ENCODE measurements around the gene KCNK6. TPM values are rescaled to one million over a fixed set of nuclear protein-coding genes. Genes with fewer than 3 reads are reported as not detected.

Gene KCNK6
- total and polyA plus RNA-seq, 2 of the 8 experiments (the other 6 are each of a cell fraction or from before 2014, with no cell fraction given): 10.6 to 13.3 TPM

DNA sequence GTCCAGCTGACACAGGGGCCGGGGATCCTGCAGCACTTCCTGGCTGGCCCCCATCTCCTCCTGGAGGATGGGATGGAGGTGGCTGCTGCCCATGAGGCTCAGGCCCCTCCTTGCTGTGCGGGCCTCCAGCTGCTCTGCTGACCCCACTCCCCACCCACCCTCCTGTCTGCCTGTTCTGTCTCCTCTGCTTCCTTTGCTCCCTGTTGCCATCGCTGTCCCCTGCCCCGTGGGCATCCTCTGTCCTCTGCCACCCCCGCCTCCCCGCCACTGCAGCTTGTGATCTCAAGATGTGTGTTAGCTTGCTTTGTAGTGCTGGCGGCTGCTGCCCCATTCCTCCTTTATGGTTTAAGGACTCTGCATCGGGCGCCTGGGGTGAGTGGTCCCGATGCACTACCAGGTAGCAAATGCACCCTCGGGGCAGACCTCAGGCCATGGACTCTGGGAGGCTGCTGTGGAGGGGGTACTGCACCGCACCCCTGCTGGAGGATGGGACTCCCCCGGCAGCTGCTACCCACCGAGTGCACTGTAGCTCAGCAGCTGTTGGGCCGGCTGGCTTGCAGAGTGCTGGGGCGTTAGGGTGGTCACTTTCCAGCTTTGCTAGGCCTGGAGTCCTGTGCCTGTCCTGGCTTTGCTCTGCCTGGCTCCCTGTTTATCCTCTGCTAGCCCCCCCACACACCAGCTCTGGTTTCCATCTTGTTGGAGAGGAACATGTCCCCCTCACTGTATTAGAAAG lies 31.4 kb upstream of the KCNK6 start:
- Histone ChIP-seq H4K20me1 (replicated peaks in 1 of 2; ENCODE audit: control insufficient read depth in 1 of 2, insufficient read depth in 2 of 2, low read length in 2 of 2) (peaks cover 5 to 12% of the 10 kb centered on the region in 2 experiments), H3K4ac (replicated peaks; ENCODE audit: insufficient read length, low read depth, low read length) (no peak overlapping the region), H2AK5ac (ENCODE audit: low read depth, low read length) (no peak overlapping the region), H3K4me1 (replicated peaks in 1 of 4; ENCODE audit: control insufficient read depth in 3 of 4, insufficient read depth in 4 of 4, low read length in 3 of 4) (no peaks in the 10 kb centered on the region), H3K56ac (replicated peaks; ENCODE audit: insufficient read length, low read depth, low read length) (no peak overlapping the region), H3K18ac (ENCODE audit: extremely low read depth, low read length) (no peak overlapping the region), H3K27ac (ENCODE audit: low read depth, low read length) (no peak overlapping the region), H3K9ac (replicated peaks in 1 of 4; ENCODE audit: extremely low read depth in 1 of 4, low read depth in 3 of 4, low read length in 3 of 4) (no peak overlapping the region), H2BK12ac (ENCODE audit: low read depth, low read length) (no peak overlapping the region), H4K8ac (ENCODE audit: extremely low read depth, insufficient read depth, low read length) (no peak overlapping the region), H2BK5ac (ENCODE audit: low read depth, low read length) (no peak overlapping the region), H3K79me2 (ENCODE audit: control insufficient read depth in 1 of 2, insufficient read depth in 2 of 2, low read length in 2 of 2) (peaks cover 0 to 3% of the 10 kb centered on the region in 2 experiments; a peak in 1 of 4 replicates), H3K36me3 (ENCODE audit: control insufficient read depth in 2 of 4, insufficient read depth in 4 of 4, low read length in 3 of 4) (peaks cover 16 to 66% (median 43%) of the 10 kb centered on the region in 4 experiments), H4K5ac (ENCODE audit: insufficient read length, low read depth, low read length) (no peak overlapping the region), H3K23me2 (ENCODE audit: low read depth, low read length) (no peaks in the 10 kb centered on the region), H2BK20ac (ENCODE audit: low read length) (no peak overlapping the region), H2BK15ac (ENCODE audit: low read length) (no peak overlapping the region), H3K27me3 (replicated peaks in 1 of 4; ENCODE audit: control insufficient read depth in 3 of 4, extremely low read depth in 1 of 4, insufficient read depth in 3 of 4, low read length in 3 of 4) (no peaks in the 10 kb centered on the region), H3K4me3 (ENCODE audit: extremely low read depth in 1 of 4, insufficient read depth in 2 of 4, low read depth in 3 of 4, low read length in 4 of 4) (no peak overlapping the region), H4K91ac (replicated peaks; ENCODE audit: insufficient read length, low read length) (no peak overlapping the region), H3K79me1 (ENCODE audit: low read depth, low read length) (peaks cover 6% of the 10 kb centered on the region), H2AFZ (ENCODE audit: low read length) (no peak overlapping the region), H3K4me2 (ENCODE audit: insufficient read depth in 1 of 2, low read depth in 2 of 2, low read length in 2 of 2) (no peak overlapping the region), H3K9me3 (ENCODE audit: insufficient read depth in 2 of 2, low read depth in 1 of 2, low read length in 1 of 2) (no peaks in the 10 kb centered on the region), H2BK120ac (replicated peaks; ENCODE audit: low read depth, low read length) (no peak overlapping the region), H3K14ac (ENCODE audit: insufficient read length) (no peak overlapping the region), H3K23ac (ENCODE audit: insufficient read length) (no peak overlapping the region)
- ChIA-PET CTCF (ENCODE audit: partially characterized antibody) (interaction anchor here (1.2 to 2.6 kb wide), 4 partner anchors 9 to 54 kb away, joined by 3 to 10 read pairs (median 4); no protein-coding TSS in a partner anchor), POLR2A (ENCODE audit: partially characterized antibody) (interaction anchor here (1.0 to 3.2 kb wide), 4 partner anchors 16 to 24 kb away, joined by 3 to 7 read pairs (median 4); partner anchors contain the start of genes C19orf33 and SPINT2)
- 93% methylated on average over 13 of the region's 16 CpGs; no CpG with 5 or more reads in 1 of the 2 experiments for WGBS, 2 experiments (ENCODE audit: extremely low coverage in 1 of 2, insufficient coverage in 1 of 2, insufficient read length in 1 of 2, insufficient replicate concordance in 2 of 2, low coverage in 1 of 2, low lambda C conversion rate in 2 of 2, missing lambda C conversion rate in 1 of 2)
- DNase-seq (ENCODE audit: low read depth in 1 of 2, low spot score in 2 of 2) (no peak), FAIRE-seq (no peak)
- TF ChIP-seq TAF7 (optimal IDR thresholded peaks at IDR 0.05; ENCODE audit: borderline replicate concordance, low read depth, low read length): no peak
- no peak for TF ChIP-seq KDM5A (IDR thresholded peaks at IDR 0.05; ENCODE audit: low read length)
- no peak for TF ChIP-seq BACH1 (IDR thresholded peaks at IDR 0.05; ENCODE audit: low read length)
- no peak for TF ChIP-seq SP4 (IDR thresholded peaks at IDR 0.05; ENCODE audit: low read length)
- no peak for TF ChIP-seq SIRT6 (IDR thresholded peaks at IDR 0.05; ENCODE audit: low read length)
- no peak for TF ChIP-seq GTF2F1 (IDR thresholded peaks at IDR 0.05; ENCODE audit: borderline replicate concordance, low read depth, low read length)
- TF ChIP-seq CBX8 (IDR thresholded peaks at IDR 0.05; ENCODE audit: borderline replicate concordance, low read depth, low read length): no peak
- TF ChIP-seq, protein P1, sequence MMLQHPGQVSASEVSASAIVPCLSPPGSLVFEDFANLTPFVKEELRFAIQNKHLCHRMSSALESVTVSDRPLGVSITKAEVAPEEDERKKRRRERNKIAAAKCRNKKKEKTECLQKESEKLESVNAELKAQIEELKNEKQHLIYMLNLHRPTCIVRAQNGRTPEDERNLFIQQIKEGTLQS (IDR thresholded peaks at IDR 0.05; ENCODE audit: insufficient read depth, low read depth, low read length): no peak
- no peak for TF ChIP-seq RXRA (IDR thresholded peaks at IDR 0.05; ENCODE audit: insufficient read depth, low read depth, low read length)
- no peak for TF ChIP-seq POU5F1 (IDR thresholded peaks at IDR 0.05; ENCODE audit: low read depth, low read length)
- no peak for TF ChIP-seq JUN (IDR thresholded peaks at IDR 0.05; ENCODE audit: low read depth, low read length)
- TF ChIP-seq CEBPB (IDR thresholded peaks at IDR 0.05; ENCODE audit: low read depth, low read length): no peak
- no peak for TF ChIP-seq NANOG (IDR thresholded peaks at IDR 0.05; ENCODE audit: insufficient read depth, low read depth, low read length, poor library complexity, severe bottlenecking)

Data from H1 (cell line).